Stimulated activated CD8-positive, alpha-beta memory T cell treated with anti-CD3 and anti-CD28 coated beads, Interleukin-7, amount 100 ng/mL, for 1 hour (primary cell): ENCODE results near the gene MTM1.

Experiments used
- DNase-seq, 2 donors: peaks; one replicate each; pipeline ENCODE4 v3.0.0-alpha.2; 2020; ENCODE audit warnings: low read depth in 2 of 2

MTM1 gene

DNA sequence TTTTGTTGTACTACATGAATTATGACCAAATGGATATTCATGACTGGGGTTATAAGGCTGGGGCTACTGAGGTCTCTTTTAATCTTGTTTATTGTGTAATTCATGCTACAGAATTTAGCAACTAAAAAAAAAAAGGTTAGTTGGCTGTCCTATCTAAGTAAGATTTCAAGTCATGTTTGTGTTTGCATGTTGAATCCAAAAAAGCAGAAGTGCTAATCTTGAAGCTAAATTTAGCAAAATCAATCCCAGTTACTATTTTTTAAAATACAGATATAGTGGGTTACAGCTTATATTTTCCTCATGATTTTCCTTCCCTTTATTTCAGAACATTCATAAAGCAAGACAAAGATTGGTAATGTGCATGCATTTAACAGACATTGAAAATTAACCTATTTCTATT is 144.2 kb downstream of the MTM1 start:
- no peak for DNase-seq

DNA sequence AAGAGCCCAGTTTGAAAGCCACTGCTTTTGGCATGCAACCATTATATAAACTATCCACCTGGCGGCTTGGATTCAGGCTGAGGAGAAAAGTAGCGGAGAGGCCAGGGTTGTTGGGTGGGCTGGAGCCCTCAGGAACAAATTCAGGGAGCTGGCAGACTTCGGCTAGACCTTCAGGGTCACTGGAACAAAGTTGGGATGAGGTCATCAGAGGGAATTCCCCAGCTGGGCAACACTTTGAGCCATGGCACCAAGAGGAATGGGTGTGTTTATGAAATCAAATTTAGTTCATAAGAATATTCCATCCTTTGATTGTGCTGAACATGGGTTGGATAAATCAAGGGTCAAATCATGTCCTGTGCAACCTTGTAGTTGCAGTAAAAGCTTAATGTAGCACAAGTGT is 146.8 kb downstream of the MTM1 start:
- no peak for DNase-seq

DNA sequence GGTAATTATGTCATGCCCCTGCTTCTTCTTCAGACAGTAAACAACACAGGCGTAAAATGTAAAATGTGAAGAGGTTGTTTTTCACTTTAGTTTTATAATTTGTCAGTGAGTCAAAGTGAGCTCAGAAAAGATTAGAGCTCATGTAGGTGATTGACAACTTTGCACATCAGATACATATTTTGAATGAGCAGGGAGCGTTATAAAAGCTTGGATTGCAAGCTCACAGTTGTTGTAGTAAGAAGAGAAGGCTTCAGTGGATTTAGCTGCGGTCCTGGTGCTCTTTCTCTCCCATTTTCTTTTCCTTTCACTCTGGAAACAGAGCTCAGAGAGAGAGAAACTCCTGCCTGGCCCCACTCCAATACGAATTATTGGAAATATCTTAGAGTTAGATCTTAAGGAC is 151.2 kb downstream of the MTM1 start:
- DNase-seq: no peak
